ENCODE data around the gene EEF1AKMT4.

GRCh38 chr3:184283681-184284080 is 34.2 kb downstream of the EEF1AKMT4 start:
- no peak for TF ChIP-seq POLR2A (IDR thresholded peaks at IDR 0.05)
- TF ChIP-seq, protein P1, sequence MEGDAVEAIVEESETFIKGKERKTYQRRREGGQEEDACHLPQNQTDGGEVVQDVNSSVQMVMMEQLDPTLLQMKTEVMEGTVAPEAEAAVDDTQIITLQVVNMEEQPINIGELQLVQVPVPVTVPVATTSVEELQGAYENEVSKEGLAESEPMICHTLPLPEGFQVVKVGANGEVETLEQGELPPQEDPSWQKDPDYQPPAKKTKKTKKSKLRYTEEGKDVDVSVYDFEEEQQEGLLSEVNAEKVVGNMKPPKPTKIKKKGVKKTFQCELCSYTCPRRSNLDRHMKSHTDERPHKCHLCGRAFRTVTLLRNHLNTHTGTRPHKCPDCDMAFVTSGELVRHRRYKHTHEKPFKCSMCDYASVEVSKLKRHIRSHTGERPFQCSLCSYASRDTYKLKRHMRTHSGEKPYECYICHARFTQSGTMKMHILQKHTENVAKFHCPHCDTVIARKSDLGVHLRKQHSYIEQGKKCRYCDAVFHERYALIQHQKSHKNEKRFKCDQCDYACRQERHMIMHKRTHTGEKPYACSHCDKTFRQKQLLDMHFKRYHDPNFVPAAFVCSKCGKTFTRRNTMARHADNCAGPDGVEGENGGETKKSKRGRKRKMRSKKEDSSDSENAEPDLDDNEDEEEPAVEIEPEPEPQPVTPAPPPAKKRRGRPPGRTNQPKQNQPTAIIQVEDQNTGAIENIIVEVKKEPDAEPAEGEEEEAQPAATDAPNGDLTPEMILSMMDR (IDR thresholded peaks at IDR 0.05): no peak
